Measurements from ENCODE around the gene CCDC124.

CCDC124 gene

GRCh38 chr19:17951157-17951989 is 18.6 kb downstream of the CCDC124 start:
- H3K4me3 ChIP-seq (ENCODE audit: low read depth in 1 of 2, low read length in 2 of 2): no peak overlapping the region
- H3K9me3 ChIP-seq (ENCODE audit: insufficient read depth, low read length, severe bottlenecking): no peaks in the 10 kb centered on the region
- TF ChIP-seq CTCF (IDR thresholded peaks at IDR 0.05; ENCODE audit: borderline replicate concordance, extremely low read depth, low read length, poor library complexity, severe bottlenecking): no peak
- TF ChIP-seq EZH2 (IDR thresholded peaks at IDR 0.05; ENCODE audit: borderline replicate concordance, low read depth, low read length, severe bottlenecking): no peak
- H3K4me2 ChIP-seq (ENCODE audit: insufficient read depth, low read length): no peak overlapping the region
- no peak overlapping the region for H3K27ac ChIP-seq (ENCODE audit: low read length)
- ATAC-seq (ENCODE audit: insufficient read depth, low read depth) (no peak), DNase-seq (no peak)
- no peak overlapping the region for H2AFZ ChIP-seq (ENCODE audit: low read depth, low read length)
- peaks cover 15% of the 10 kb centered on the region for H3K4me1 ChIP-seq (ENCODE audit: insufficient read depth, low read length)
- H3K27me3 ChIP-seq (ENCODE audit: insufficient read depth, low read length, poor library complexity): peaks cover 24% of the 10 kb centered on the region
- no peak overlapping the region for H3K9ac ChIP-seq (ENCODE audit: low read depth, low read length)
- no peaks in the 10 kb centered on the region for H3K79me2 ChIP-seq (ENCODE audit: insufficient read depth, low read length)
- peaks cover 28% of the 10 kb centered on the region for H4K20me1 ChIP-seq (ENCODE audit: insufficient read depth, low read length)
- no peaks in the 10 kb centered on the region for H3K36me3 ChIP-seq (ENCODE audit: insufficient read depth, low read length)

- Histone ChIP-seq H4K20me1 (ENCODE audit: insufficient read depth, low read length) (peaks cover 23% of the 10 kb centered on the region), H3K36me3 (ENCODE audit: insufficient read depth, low read length) (no peaks in the 10 kb centered on the region), H3K4me2 (ENCODE audit: insufficient read depth, low read length) (no peak overlapping the region), H3K79me2 (ENCODE audit: insufficient read depth, low read length) (no peaks in the 10 kb centered on the region), H2AFZ (ENCODE audit: low read depth, low read length) (no peak overlapping the region), H3K27ac (ENCODE audit: low read length) (no peak overlapping the region), H3K4me3 (ENCODE audit: low read depth in 1 of 2, low read length in 2 of 2) (no peak overlapping the region), H3K27me3 (ENCODE audit: insufficient read depth, low read length, poor library complexity) (peaks cover 24% of the 10 kb centered on the region), H3K9ac (ENCODE audit: low read depth, low read length) (no peak overlapping the region), H3K4me1 (ENCODE audit: insufficient read depth, low read length) (peaks cover 11% of the 10 kb centered on the region), H3K9me3 (ENCODE audit: insufficient read depth, low read length, severe bottlenecking) (no peaks in the 10 kb centered on the region)
- ATAC-seq (ENCODE audit: insufficient read depth, low read depth) (no peak), DNase-seq (no peak)
- TF ChIP-seq EZH2 (IDR thresholded peaks at IDR 0.05; ENCODE audit: borderline replicate concordance, low read depth, low read length, severe bottlenecking): no peak
- no peak for TF ChIP-seq CTCF (IDR thresholded peaks at IDR 0.05; ENCODE audit: borderline replicate concordance, extremely low read depth, low read length, poor library complexity, severe bottlenecking)
Measured at GRCh38 chr19:17951990-17952976, 19.5 kb downstream of the CCDC124 start.

- TF ChIP-seq CTCF (IDR thresholded peaks at IDR 0.05; ENCODE audit: borderline replicate concordance, extremely low read depth, low read length, poor library complexity, severe bottlenecking) (no peak), EZH2 (IDR thresholded peaks at IDR 0.05; ENCODE audit: borderline replicate concordance, low read depth, low read length, severe bottlenecking) (no peak)
- H3K4me3 ChIP-seq (ENCODE audit: low read depth in 1 of 2, low read length in 2 of 2): no peak overlapping the region
- no peak overlapping the region for H2AFZ ChIP-seq (ENCODE audit: low read depth, low read length)
- no peak overlapping the region for H3K4me2 ChIP-seq (ENCODE audit: insufficient read depth, low read length)
- H3K79me2 ChIP-seq (ENCODE audit: insufficient read depth, low read length): no peaks in the 10 kb centered on the region
- peaks cover 29% of the 10 kb centered on the region for H3K27me3 ChIP-seq (ENCODE audit: insufficient read depth, low read length, poor library complexity)
- H3K36me3 ChIP-seq (ENCODE audit: insufficient read depth, low read length): no peaks in the 10 kb centered on the region
- H4K20me1 ChIP-seq (ENCODE audit: insufficient read depth, low read length): peaks cover 19% of the 10 kb centered on the region
- ATAC-seq (ENCODE audit: insufficient read depth, low read depth): no peak
- no peak overlapping the region for H3K9ac ChIP-seq (ENCODE audit: low read depth, low read length)
- H3K9me3 ChIP-seq (ENCODE audit: insufficient read depth, low read length, severe bottlenecking): no peaks in the 10 kb centered on the region
- peaks cover 8% of the 10 kb centered on the region; the same call in 1 of the 2 replicates for H3K4me1 ChIP-seq (ENCODE audit: insufficient read depth, low read length)
- DNase-seq: no peak
- no peak overlapping the region for H3K27ac ChIP-seq (ENCODE audit: low read length)
Measured at GRCh38 chr19:17953316-17953801, 20.5 kb downstream of the CCDC124 start.
